ENCODE data around the gene HSD3B7. TPM values are rescaled to one million over a fixed set of nuclear protein-coding genes. Genes with fewer than 3 reads are reported as not detected.

Gene HSD3B7
- total RNA-seq, 1 experiment from 2014 or later: 0.95 TPM

GRCh38 chr16:30977502-30977901, 7.5 kb upstream of the HSD3B7 start:
- Histone ChIP-seq H3K4me1 (ENCODE audit: insufficient read depth, low read length, poor library complexity, severe bottlenecking) (no peaks in the 10 kb centered on the region), H3K36me3 (ENCODE audit: insufficient read depth, low read length, poor library complexity, severe bottlenecking) (peaks cover 28% of the 10 kb centered on the region), H3K4me3 (ENCODE audit: low read depth, low read length, poor library complexity, severe bottlenecking) (no peak overlapping the region), H3K9me3 (ENCODE audit: low read depth, low read length, poor library complexity, severe bottlenecking) (no peaks in the 10 kb centered on the region), H3K27ac (ENCODE audit: low read depth, low read length, poor library complexity, severe bottlenecking) (no peak overlapping the region), H3K27me3 (replicated peaks; ENCODE audit: insufficient read depth, low read depth, low read length, poor library complexity) (no peaks in the 10 kb centered on the region)
- ChIA-PET CTCF (no interaction called here), POLR2A (ENCODE audit: low non-redundant PET) (no interaction called here)
- intact Hi-C loops (cut with micrococcal nuclease; ENCODE audit: unreplicated experiment): no loop called here
- peak; percentile 58 for DNase-seq (ENCODE audit: low spot score)
- BruUV-seq (replicated peaks): no TSS peak
- TF ChIP-seq EZH2 (IDR thresholded peaks at IDR 0.05; ENCODE audit: borderline replicate concordance, low read depth, low read length, poor library complexity, severe bottlenecking) (no peak), CTCF (conservative IDR thresholded peaks at IDR 0.05; ENCODE audit: low read depth, low read length) (peak; percentile 57)

- Histone ChIP-seq H3K9me3 (ENCODE audit: low read depth, low read length, poor library complexity, severe bottlenecking) (no peaks in the 10 kb centered on the region), H3K27ac (ENCODE audit: low read depth, low read length, poor library complexity, severe bottlenecking) (no peak overlapping the region), H3K36me3 (ENCODE audit: insufficient read depth, low read length, poor library complexity, severe bottlenecking) (peaks cover 22% of the 10 kb centered on the region), H3K4me3 (ENCODE audit: low read depth, low read length, poor library complexity, severe bottlenecking) (no peak overlapping the region), H3K27me3 (replicated peaks; ENCODE audit: insufficient read depth, low read depth, low read length, poor library complexity) (no peaks in the 10 kb centered on the region), H3K4me1 (ENCODE audit: insufficient read depth, low read length, poor library complexity, severe bottlenecking) (no peaks in the 10 kb centered on the region)
- TF ChIP-seq EZH2 (IDR thresholded peaks at IDR 0.05; ENCODE audit: borderline replicate concordance, low read depth, low read length, poor library complexity, severe bottlenecking): no peak
- no peak for TF ChIP-seq CTCF (conservative IDR thresholded peaks at IDR 0.05; ENCODE audit: low read depth, low read length)
- POLR2A ChIA-PET (ENCODE audit: low non-redundant PET): no interaction called here
- intact Hi-C loops (cut with micrococcal nuclease; ENCODE audit: unreplicated experiment): loop anchor here (10.0 kb wide), 1 partner anchor 885 kb away; no protein-coding TSS in a partner anchor
- no TSS peak for BruUV-seq (replicated peaks)
- CTCF ChIA-PET: no interaction called here
- no peak for DNase-seq (ENCODE audit: low spot score)
Observed at GRCh38 chr16:30979170-30980022, 5.6 kb upstream of the HSD3B7 start.

GRCh38 chr16:30980023-30980371, 5.0 kb upstream of the HSD3B7 start:
- Histone ChIP-seq H3K27ac (ENCODE audit: low read depth, low read length, poor library complexity, severe bottlenecking) (no peak overlapping the region), H3K27me3 (replicated peaks; ENCODE audit: insufficient read depth, low read depth, low read length, poor library complexity) (no peaks in the 10 kb centered on the region), H3K4me3 (ENCODE audit: low read depth, low read length, poor library complexity, severe bottlenecking) (no peak overlapping the region), H3K36me3 (ENCODE audit: insufficient read depth, low read length, poor library complexity, severe bottlenecking) (peaks cover 23% of the 10 kb centered on the region), H3K9me3 (ENCODE audit: low read depth, low read length, poor library complexity, severe bottlenecking) (no peaks in the 10 kb centered on the region), H3K4me1 (ENCODE audit: insufficient read depth, low read length, poor library complexity, severe bottlenecking) (no peaks in the 10 kb centered on the region)
- TF ChIP-seq EZH2 (IDR thresholded peaks at IDR 0.05; ENCODE audit: borderline replicate concordance, low read depth, low read length, poor library complexity, severe bottlenecking): no peak
- TF ChIP-seq CTCF (conservative IDR thresholded peaks at IDR 0.05; ENCODE audit: low read depth, low read length): no peak
- intact Hi-C loops (cut with micrococcal nuclease; ENCODE audit: unreplicated experiment): loop anchor here (10.0 kb wide), 1 partner anchor 885 kb away; no protein-coding TSS in a partner anchor
- ChIA-PET CTCF (no interaction called here), POLR2A (ENCODE audit: low non-redundant PET) (no interaction called here)
- no TSS peak for BruUV-seq (replicated peaks)
- DNase-seq (ENCODE audit: low spot score): no peak
